Left lung (tissue), 10 donors: ENCODE results near the gene PALMD. TPM values are rescaled to one million over a fixed set of nuclear protein-coding genes. Genes with fewer than 3 reads are reported as not detected.

Source experiments
- ATAC-seq: fragments of 200-7000 bp; cut with Tn5 transposase; one replicate; pipeline ENCODE4 v1.9.1; 2020; ENCODE audit warnings: moderate library complexity
- DNase-seq, 4 donors: peaks; one replicate each; pipeline ENCODE4 v3.0.0-alpha.2; 2013 to 2020
- H3K27ac ChIP-seq, 2 donors: fragments of 200-600 bp; sonication (generic) in 1 of 2; one replicate each; pipeline versions ENCODE4 v1.5.0 to v1.8.0; 2020 to 2021
- H3K27me3 ChIP-seq, 2 donors: fragments of 200-600 bp; sonication (generic) in 1 of 2; one replicate each; pipeline versions ENCODE4 v1.5.0 to v1.8.0; 2020 to 2021
- H3K36me3 ChIP-seq, 2 donors: fragments of 200-600 bp; sonication (generic) in 1 of 2; one replicate each; pipeline versions ENCODE4 v1.5.0 to v1.8.0; 2020 to 2021
- H3K4me1 ChIP-seq, 2 donors: fragments of 200-600 bp; one replicate each; pipeline ENCODE4 v1.8.0; 2021
- H3K4me3 ChIP-seq, 2 donors: fragments of 200-600 bp; sonication (generic) in 1 of 2; one replicate each; pipeline versions ENCODE4 v1.5.0 to v1.8.0; 2020 to 2021; ENCODE audit warnings: mild to moderate bottlenecking in 1 of 2
- H3K9me3 ChIP-seq, 2 donors: fragments of 200-600 bp; sonication (generic) in 1 of 2; one replicate each; pipeline versions ENCODE4 v1.5.0 to v1.8.0; 2020 to 2021
- CTCF ChIP-seq, 2 donors: fragments of 200-600 bp; sonication (generic) in 1 of 2; IDR thresholded peaks; one replicate each; pipeline versions ENCODE4 v1.5.0 to v1.8.0; 2021; ENCODE audit warnings: antibody characterized with exemption in 2 of 2
- intact Hi-C, 2 donors: fragments of 100-400 bp; cut with DNase I; formaldehyde crosslinking; loops; one replicate each; pipeline versions ENCODE4 v1.11.2 to v1.14.2; 2022
- polyA plus RNA-seq, 6 donors: library from polyadenylated mRNA; unstranded; fragments of 120-200 nt; gene quantifications; one replicate each; pipeline ENCODE4 v1.2.1, GENCODE V29; 2013; ENCODE audit not compliant: insufficient read length in 6 of 6
- total RNA-seq, 2 donors: library from RNA; stranded (reverse); fragmentation: NEBNext Ultra II Directional; extraction: Animal tissue kit (Norgen Biotek cat#: 25700); gene quantifications; one replicate each; pipeline ENCODE4 v1.2.1, GENCODE V29; 2021
- donor health status: DM: no; HTN: yes; CAD: no.
- donor health status: DM: no; HTN: no; CAD: no.

Gene PALMD
- total and polyA plus RNA-seq, 8 donors, result 14.3 to 29.9 (median 26.1) TPM

- Histone ChIP-seq H3K9me3 (no peaks in the 10 kb centered on the region), H3K36me3 (peaks cover 0 to 14% of the 10 kb centered on the region in 2 donors), H3K4me3 (no peak overlapping the region), H3K27ac (peak overlapping the region in 1 of 2 donors; percentile 45), H3K4me1 (peaks cover 0 to 14% of the 10 kb centered on the region in 2 donors), H3K27me3 (no peaks in the 10 kb centered on the region)
- intact Hi-C loops, result loop anchor here in 1 of 2 donors (10.0 kb wide), 1 partner anchor 511 kb away; no protein-coding TSS in a partner anchor
- no peak for ATAC-seq
- no peak for TF ChIP-seq CTCF (IDR thresholded peaks at IDR 0.05)
- no peak for DNase-seq
These were observed 59.5 kb downstream of the PALMD start for GRCh38 chr1:99705385-99705784.

- H3K4me1 ChIP-seq, result peaks cover 0 to 14% of the 10 kb centered on the region in 2 donors
- no peaks in the 10 kb centered on the region for H3K9me3 ChIP-seq
- ATAC-seq (peak; percentile 96), DNase-seq (peak in 3 of 4 donors; percentile 44 to 73 (median 58))
- intact Hi-C loops, result loop anchor here in 1 of 2 donors (10.0 kb wide), 1 partner anchor 513 kb away; no protein-coding TSS in a partner anchor
- H3K4me3 ChIP-seq, result no peak overlapping the region
- no peaks in the 10 kb centered on the region for H3K27me3 ChIP-seq
- peak; percentile 79 to 80 for TF ChIP-seq CTCF (IDR thresholded peaks at IDR 0.05)
- H3K27ac ChIP-seq, result no peak overlapping the region
- peaks cover 0 to 25% of the 10 kb centered on the region in 2 donors for H3K36me3 ChIP-seq
These were observed 61.7 kb downstream of the PALMD start for GRCh38 chr1:99707535-99708142.

DNA sequence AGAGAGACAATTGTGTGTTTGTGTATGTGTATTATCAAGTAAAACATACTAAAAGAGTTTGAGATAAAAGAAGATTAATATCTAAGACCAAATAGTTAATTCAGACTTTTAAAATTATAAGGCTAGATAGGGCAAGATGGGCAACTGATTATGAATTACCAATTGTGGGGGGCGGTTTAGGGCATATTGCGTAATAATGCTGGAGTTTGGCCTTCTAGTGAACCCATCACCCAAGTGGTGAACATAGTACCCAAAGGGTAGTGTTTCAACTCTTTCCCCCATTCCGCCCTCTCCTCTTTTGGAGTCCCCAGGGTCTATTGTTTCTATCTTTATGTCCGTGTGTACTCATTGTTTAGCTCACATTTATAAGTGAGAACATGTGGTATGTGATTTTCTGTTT lies 65.1 kb downstream of the PALMD start:
- DNase-seq (no peak), ATAC-seq (no peak)
- intact Hi-C loops, result no loop called here
- Histone ChIP-seq H3K36me3 (peaks cover 0 to 25% of the 10 kb centered on the region in 2 donors), H3K27ac (no peak overlapping the region), H3K27me3 (no peaks in the 10 kb centered on the region), H3K4me1 (no peaks in the 10 kb centered on the region), H3K9me3 (no peaks in the 10 kb centered on the region), H3K4me3 (no peak overlapping the region)
- TF ChIP-seq CTCF (IDR thresholded peaks at IDR 0.05), result no peak

DNA sequence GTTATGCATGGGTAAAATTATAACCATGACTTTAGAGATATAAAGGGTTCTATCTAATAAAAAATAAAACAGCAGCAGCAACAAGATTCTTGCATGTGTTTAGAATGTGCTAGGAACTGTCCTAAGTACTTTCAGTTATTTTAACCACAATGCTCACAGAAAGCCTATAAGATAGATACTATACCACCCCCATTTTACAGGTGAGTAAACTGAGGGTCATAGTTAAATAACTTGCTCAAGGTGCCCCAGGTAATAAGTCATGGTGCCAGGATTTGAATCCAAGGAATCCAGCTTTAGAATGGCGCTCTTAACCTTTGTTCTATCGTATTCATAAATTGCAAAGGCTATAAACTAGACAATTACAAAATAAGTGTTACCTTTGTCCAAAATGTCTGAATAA lies 67.1 kb downstream of the PALMD start:
- Histone ChIP-seq H3K4me1 (no peaks in the 10 kb centered on the region), H3K4me3 (no peak overlapping the region), H3K27ac (no peak overlapping the region), H3K27me3 (no peaks in the 10 kb centered on the region), H3K9me3 (no peaks in the 10 kb centered on the region), H3K36me3 (peaks cover 0 to 25% of the 10 kb centered on the region in 2 donors)
- no peak for DNase-seq
- no peak for ATAC-seq
- intact Hi-C loops, result no loop called here
- TF ChIP-seq CTCF (IDR thresholded peaks at IDR 0.05), result no peak

DNA sequence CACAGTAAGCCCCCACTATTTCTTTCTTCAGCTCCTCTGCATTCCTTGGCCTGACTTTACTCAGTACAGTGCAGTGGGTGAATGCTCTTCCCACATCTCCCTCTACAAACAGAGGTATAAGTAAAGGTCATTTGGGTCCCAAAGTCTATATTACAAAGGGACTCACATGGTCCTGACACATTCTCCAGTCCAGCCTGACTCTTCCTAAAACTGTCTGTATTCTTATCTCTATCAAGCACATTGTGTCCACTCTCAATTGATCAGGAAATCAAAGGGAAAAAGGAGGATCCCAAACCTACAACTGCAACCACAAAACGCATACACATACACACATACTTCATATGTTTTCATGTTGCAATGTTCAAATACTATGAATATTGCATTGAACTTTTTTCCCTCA lies 71.1 kb downstream of the PALMD start:
- Histone ChIP-seq H3K36me3 (peaks cover 0 to 4% of the 10 kb centered on the region in 2 donors), H3K4me1 (no peaks in the 10 kb centered on the region)
- intact Hi-C loops, result no loop called here

More for the DNA sequence above, 71.1 kb downstream of the PALMD start:
- Histone ChIP-seq H3K27ac (no peak overlapping the region), H3K27me3 (no peaks in the 10 kb centered on the region), H3K9me3 (no peaks in the 10 kb centered on the region), H3K4me3 (no peak overlapping the region)
- ATAC-seq (no peak), DNase-seq (no peak)
- TF ChIP-seq CTCF (IDR thresholded peaks at IDR 0.05), result no peak
